ENCODE data around the gene CKAP4. TPM values are rescaled to one million over a fixed set of nuclear protein-coding genes. Genes with fewer than 3 reads are reported as not detected.

The CKAP4 gene
- total RNA-seq, 4 donors from 2014 or later = 30.6 to 41.4 (median 36.2) TPM

- in situ Hi-C loops (cut with MboI; ENCODE audit: low pct_ligation_motif_present in 1 of 4, low pct_unique_long_range_greater_than_20kb in 1 of 4, low sequenced_read_pairs in 3 of 4) (no loop called here), intact Hi-C loops (cut with DNase I; ENCODE audit: low total_unique reads) (no loop called here)
- Histone ChIP-seq H3K36me3 (no peaks in the 10 kb centered on the region), H3K9me3 (no peaks in the 10 kb centered on the region), H3K27ac (no peak overlapping the region), H3K27me3 (no peaks in the 10 kb centered on the region), H3K4me3 (no peak overlapping the region), H3K4me1 (no peaks in the 10 kb centered on the region)
- TF ChIP-seq CTCF (IDR thresholded peaks at IDR 0.05) = no peak
- no peak for TF ChIP-seq EP300 (IDR thresholded peaks at IDR 0.05; ENCODE audit: low read depth)
- no peak for TF ChIP-seq POLR2AphosphoS5 (IDR thresholded peaks at IDR 0.05)
- TF ChIP-seq POLR2A (IDR thresholded peaks at IDR 0.05) = no peak
- WGBS, 2 donors (ENCODE audit: low coverage in 1 of 2) = 81 to 91% methylated on average over 3 of the region's 3 CpGs
- no peak for DNase-seq
These were observed 7.7 kb upstream of the CKAP4 start for GRCh38 chr12:106255493-106255892.

GRCh38 chr12:106254724-106255123 lies 6.9 kb upstream of the CKAP4 start:
- in situ Hi-C loops (cut with MboI; ENCODE audit: low pct_ligation_motif_present in 1 of 4, low pct_unique_long_range_greater_than_20kb in 1 of 4, low sequenced_read_pairs in 3 of 4) = no loop called here
- WGBS, 2 donors (ENCODE audit: low coverage in 1 of 2) = 87 to 94% methylated on average over 3 of the region's 3 CpGs
- TF ChIP-seq CTCF (IDR thresholded peaks at IDR 0.05) = no peak
- no peak for TF ChIP-seq EP300 (IDR thresholded peaks at IDR 0.05; ENCODE audit: low read depth)
- no peak for TF ChIP-seq POLR2A (IDR thresholded peaks at IDR 0.05)
- no peak for TF ChIP-seq POLR2AphosphoS5 (IDR thresholded peaks at IDR 0.05)
- H3K4me3 ChIP-seq = no peak overlapping the region
- no peak for DNase-seq
- peaks cover 0 to 7% (median 0%) of the 10 kb centered on the region in 4 donors for H3K4me1 ChIP-seq
- H3K9me3 ChIP-seq = no peaks in the 10 kb centered on the region
- H3K27ac ChIP-seq = no peak overlapping the region
- intact Hi-C loops (cut with DNase I; ENCODE audit: low total_unique reads) = no loop called here
- H3K36me3 ChIP-seq = no peaks in the 10 kb centered on the region
- H3K27me3 ChIP-seq = no peaks in the 10 kb centered on the region

- Histone ChIP-seq H3K9me3 (no peaks in the 10 kb centered on the region), H3K4me3 (no peak overlapping the region), H3K4me1 (peaks cover 6 to 20% (median 10%) of the 10 kb centered on the region in 4 donors), H3K27me3 (no peaks in the 10 kb centered on the region), H3K36me3 (no peaks in the 10 kb centered on the region), H3K27ac (no peak overlapping the region)
- no peak for DNase-seq
- in situ Hi-C loops (cut with MboI; ENCODE audit: low pct_ligation_motif_present in 1 of 4, low pct_unique_long_range_greater_than_20kb in 1 of 4, low sequenced_read_pairs in 3 of 4) = no loop called here
- TF ChIP-seq POLR2A (IDR thresholded peaks at IDR 0.05) (no peak), CTCF (IDR thresholded peaks at IDR 0.05) (no peak), POLR2AphosphoS5 (IDR thresholded peaks at IDR 0.05) (no peak), EP300 (IDR thresholded peaks at IDR 0.05; ENCODE audit: low read depth) (no peak)
- 79% methylated on average over 6 of the region's 6 CpGs; no CpG with 5 or more reads in 1 of the 2 donors for WGBS, 2 donors (ENCODE audit: low coverage in 1 of 2)
- intact Hi-C loops (cut with DNase I; ENCODE audit: low total_unique reads) = no loop called here
These were observed 4.0 kb upstream of the CKAP4 start for GRCh38 chr12:106251631-106252455.

GRCh38 chr12:106249411-106250135 lies 1.8 kb upstream of the CKAP4 start:
- Histone ChIP-seq H3K4me1 (peaks cover 22 to 43% (median 31%) of the 10 kb centered on the region in 4 donors), H3K9me3 (no peaks in the 10 kb centered on the region), H3K4me3 (no peak overlapping the region), H3K27me3 (no peaks in the 10 kb centered on the region), H3K27ac (peak overlapping the region; percentile 92 to 99 (median 98)), H3K36me3 (no peaks in the 10 kb centered on the region)
- WGBS, 2 donors (ENCODE audit: low coverage in 1 of 2) = 41 to 52% methylated on average over 3 to 5 of the region's 5 CpGs
- in situ Hi-C loops (cut with MboI; ENCODE audit: low pct_ligation_motif_present in 1 of 4, low pct_unique_long_range_greater_than_20kb in 1 of 4, low sequenced_read_pairs in 3 of 4) = loop anchor here in 1 of 4 donors (10.0 kb wide), 1 partner anchor 45 kb away; no protein-coding TSS in a partner anchor
- intact Hi-C loops (cut with DNase I; ENCODE audit: low total_unique reads) = loop anchor here (10.0 kb wide), 2 partner anchors 105 to 845 kb away; partner anchors contain the start of genes CRY1 and POLR3B
- TF ChIP-seq CTCF (IDR thresholded peaks at IDR 0.05) = peak in 1 of 5 experiments; percentile 16
- TF ChIP-seq EP300 (IDR thresholded peaks at IDR 0.05; ENCODE audit: low read depth) = no peak
- peak; percentile 75 for DNase-seq

All from transverse colon (tissue), 4 donors.